Endothelial cell of umbilical vein (primary cell): Measurements from ENCODE around the gene DXO. TPM values are rescaled to one million over a fixed set of nuclear protein-coding genes. Genes with fewer than 3 reads are reported as not detected.
"Not testable (repeated sequence)": the region's sequence is repeated elsewhere in the genome, so short reads cannot be mapped to it uniquely, and the experiment has no call there.

Source experiments
- BruUV-seq: library from RNA; stranded (reverse); fragments of 400-500 nt; replicated peaks from 2 replicates; lab custom pipeline; 2021; lab: Mats Ljungman, UMichigan
- CTCF ChIA-PET: fragments of 300-600, 350-600 bp; sonication (Branson Sonifier 250); formaldehyde crosslinking; loops from one replicate; lab custom pipeline; 2021; ENCODE audit warnings: antibody characterized with exemption, inconsistent platforms; lab: Charles Lee
- POLR2A ChIA-PET: fragments of 300-600, 350-600 bp; sonication (Branson Sonifier 250); formaldehyde crosslinking; loops from one replicate; lab custom pipeline; 2021; ENCODE audit warnings: antibody characterized with exemption, inconsistent platforms; lab: Charles Lee
- DNase-seq: peaks from one replicate; pipeline ENCODE4 v3.0.0-alpha.2; 2011; ENCODE audit warnings: low read depth, low spot score
- FAIRE-seq: peaks from 2 replicates; lab custom pipeline; 2011; peaks lifted over from hg19 to GRCh38; lab: Jason Lieb, UNC
- H2AFZ ChIP-seq: 2 replicates; pipeline ENCODE4 v1.6.0; 2012; ENCODE audit warnings: low read depth, low read length, control low read depth, inconsistent platforms
- H3K27ac ChIP-seq: 2 replicates; pipeline ENCODE4 v1.5.1; 2011; ENCODE audit warnings: low read depth, mild to moderate bottlenecking, control low read depth, low read length, moderate library complexity; ENCODE audit not compliant: insufficient read depth
- H3K27me3 ChIP-seq, 2 experiments: 2 replicates each; pipeline versions ENCODE4 v1.6.0 to v1.6.1; 2011; ENCODE audit warnings: low read length in 2 of 2, mixed read lengths in 1 of 2; ENCODE audit not compliant: control insufficient read depth in 2 of 2, insufficient read depth in 2 of 2
- H3K36me3 ChIP-seq, 2 experiments: 2 replicates in 1 of 2; 3 replicates in 1 of 2; pipeline ENCODE4 v1.5.1; 2011; ENCODE audit warnings: low read length in 2 of 2, mild to moderate bottlenecking in 1 of 2, moderate library complexity in 1 of 2; ENCODE audit not compliant: control insufficient read depth in 2 of 2, insufficient read depth in 2 of 2; ENCODE audit errors: extremely low read depth in 1 of 2
- H3K4me1 ChIP-seq: 3 replicates; pipeline ENCODE4 v1.5.1; 2011; ENCODE audit warnings: mild to moderate bottlenecking, low read length; ENCODE audit not compliant: control insufficient read depth, insufficient read depth; ENCODE audit errors: extremely low read depth
- H3K4me2 ChIP-seq: 2 replicates; pipeline ENCODE4 v1.6.1; 2011; ENCODE audit warnings: low read length, control low read depth, mixed read lengths; ENCODE audit not compliant: insufficient read depth
- H3K4me3 ChIP-seq, 3 experiments: fragments of 200-600 bp in 1 of 3; sonication (generic), shearing (Covaris generic) in 1 of 3; replicated peaks in 1 of 3; 2 replicates each; pipeline ENCODE4 v1.5.1; 2011 to 2016; ENCODE audit warnings: control low read depth in 3 of 3, low read length in 3 of 3, mild to moderate bottlenecking in 2 of 3, inconsistent platforms in 1 of 3, low read depth in 1 of 3, moderate library complexity in 1 of 3; ENCODE audit not compliant: insufficient read depth in 1 of 3
- H3K79me2 ChIP-seq: 2 replicates; pipeline ENCODE4 v1.6.0; 2012; ENCODE audit warnings: low read length, inconsistent platforms; ENCODE audit not compliant: control insufficient read depth, insufficient read depth
- H3K9ac ChIP-seq: replicated peaks from 2 replicates; pipeline ENCODE3; 2011; ENCODE audit warnings: low read length, control low read depth; ENCODE audit not compliant: insufficient read depth; ENCODE audit errors: extremely low read depth
- H3K9me1 ChIP-seq: replicated peaks from 3 replicates; pipeline ENCODE4 v1.6.0; 2011; ENCODE audit warnings: mild to moderate bottlenecking, low read length; ENCODE audit not compliant: control insufficient read depth, insufficient read depth; ENCODE audit errors: extremely low read depth
- H3K9me3 ChIP-seq: replicated peaks from 2 replicates; pipeline ENCODE4 v1.5.1; 2012; ENCODE audit warnings: low read length, inconsistent platforms; ENCODE audit not compliant: control insufficient read depth, insufficient read depth
- H4K20me1 ChIP-seq: replicated peaks from 2 replicates; pipeline ENCODE3; 2011; ENCODE audit warnings: mild to moderate bottlenecking, low read length; ENCODE audit not compliant: control insufficient read depth, insufficient read depth; ENCODE audit errors: extremely low read depth
- dilution Hi-C: fragments of 300-500 bp; cut with MboI; formaldehyde crosslinking; loops from one replicate; pipeline ENCODE4 v1.15.0; 2019; ENCODE audit warnings: low sequenced_read_pairs; ENCODE audit not compliant: extremely low pct_ligation_motif_present
- intact Hi-C: fragments of 100-400 bp; cut with micrococcal nuclease; formaldehyde crosslinking; loops from one replicate; pipeline ENCODE4 v1.10.0; 2022
- polyA plus RNA-seq, 4 experiments: library from polyadenylated mRNA; depleted of rRNA in 3 of 4; stranded (reverse) in 3 of 4; unstranded in 1 of 4; fragments of >200 nt; gene quantifications; 2 replicates each; pipeline versions ENCODE4 v1.2.1 to v1.2.3, GENCODE V29; 2011 to 2012; ENCODE audit warnings: missing spikeins in 1 of 4
- total RNA-seq: library from RNA; stranded (reverse); gene quantifications from 2 replicates; pipeline ENCODE4 v1.2.3, GENCODE V29; 2021

DXO gene
- total and polyA plus RNA-seq, 2 donors (not counting 3 experiments of a cell fraction or from before 2014, with no cell fraction given): 20.7 to 34.9 TPM

- H3K27me3 ChIP-seq, intact Hi-C loops, CTCF ChIA-PET, FAIRE-seq, POLR2A ChIA-PET, H3K9me1 ChIP-seq, BruUV-seq, H3K9me3 ChIP-seq, H3K36me3 ChIP-seq, H3K27ac ChIP-seq, H3K4me1 ChIP-seq, dilution Hi-C loops, DNase-seq, H4K20me1 ChIP-seq, H3K9ac ChIP-seq, H3K4me2 ChIP-seq, H3K79me2 ChIP-seq, H3K4me3 ChIP-seq, H2AFZ ChIP-seq: not testable (repeated sequence)
These were observed 36.7 kb upstream of the DXO start for GRCh38 chr6:32008616-32009015.

DNA sequence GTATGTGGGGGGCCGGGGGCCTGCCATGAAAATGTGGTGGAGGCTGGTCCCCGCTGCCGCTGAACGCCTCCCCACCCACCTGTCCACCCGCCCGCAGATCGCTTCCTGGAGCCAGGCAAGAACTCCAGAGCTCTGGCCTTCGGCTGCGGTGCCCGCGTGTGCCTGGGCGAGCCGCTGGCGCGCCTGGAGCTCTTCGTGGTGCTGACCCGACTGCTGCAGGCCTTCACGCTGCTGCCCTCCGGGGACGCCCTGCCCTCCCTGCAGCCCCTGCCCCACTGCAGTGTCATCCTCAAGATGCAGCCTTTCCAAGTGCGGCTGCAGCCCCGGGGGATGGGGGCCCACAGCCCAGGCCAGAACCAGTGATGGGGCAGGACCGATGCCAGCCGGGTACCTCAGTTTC, 36.1 kb upstream of the DXO start:
- CTCF ChIA-PET, DNase-seq, intact Hi-C loops, H3K4me3 ChIP-seq, FAIRE-seq, H3K9me1 ChIP-seq, H4K20me1 ChIP-seq, H3K9me3 ChIP-seq, H3K4me2 ChIP-seq, POLR2A ChIA-PET, dilution Hi-C loops, H3K36me3 ChIP-seq, H3K27ac ChIP-seq, H3K9ac ChIP-seq, H3K4me1 ChIP-seq, H3K79me2 ChIP-seq, BruUV-seq, H3K27me3 ChIP-seq, H2AFZ ChIP-seq: not testable (repeated sequence)

GRCh38 chr6:32007086-32007485, 35.1 kb upstream of the DXO start:
- H3K36me3 ChIP-seq, H4K20me1 ChIP-seq, BruUV-seq, intact Hi-C loops, H3K9me1 ChIP-seq, H3K27ac ChIP-seq, H3K79me2 ChIP-seq, H3K27me3 ChIP-seq, H3K4me1 ChIP-seq, H3K9me3 ChIP-seq, DNase-seq, POLR2A ChIA-PET, H3K4me3 ChIP-seq, FAIRE-seq, H3K4me2 ChIP-seq, H3K9ac ChIP-seq, dilution Hi-C loops, CTCF ChIA-PET, H2AFZ ChIP-seq: not testable (repeated sequence)

DNA sequence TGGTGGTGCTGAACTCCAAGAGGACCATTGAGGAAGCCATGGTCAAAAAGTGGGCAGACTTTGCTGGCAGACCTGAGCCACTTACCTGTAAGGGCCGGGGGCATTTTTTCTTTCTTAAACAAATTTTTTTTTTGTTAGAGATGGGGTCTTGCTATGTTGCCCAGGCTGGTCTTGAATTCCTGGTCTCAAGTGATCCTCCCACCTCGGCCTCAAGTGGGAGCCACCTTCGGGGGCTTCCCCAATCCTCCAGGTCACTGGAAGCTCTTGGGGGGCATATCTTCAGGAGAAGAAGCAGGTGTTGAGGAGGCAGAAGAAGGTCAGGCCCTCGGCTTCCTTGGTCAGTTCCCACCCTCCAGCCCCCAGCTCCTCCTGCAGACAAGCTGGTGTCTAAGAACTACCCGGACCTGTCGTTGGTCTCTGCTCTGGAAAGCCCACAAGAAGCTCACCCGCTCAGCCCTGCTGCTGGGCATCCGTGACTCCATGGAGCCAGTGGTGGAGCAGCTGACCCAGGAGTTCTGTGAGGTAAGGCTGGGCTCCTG, 34.1 kb upstream of the DXO start:
- CTCF ChIA-PET, dilution Hi-C loops, BruUV-seq: not testable (repeated sequence)

More for the DNA sequence above, 34.1 kb upstream of the DXO start:
- H3K9ac ChIP-seq, DNase-seq, H3K27ac ChIP-seq, POLR2A ChIA-PET, H3K4me3 ChIP-seq, H4K20me1 ChIP-seq, H3K9me1 ChIP-seq, H3K4me2 ChIP-seq, FAIRE-seq, H2AFZ ChIP-seq, H3K4me1 ChIP-seq, H3K27me3 ChIP-seq, H3K9me3 ChIP-seq, H3K79me2 ChIP-seq, intact Hi-C loops, H3K36me3 ChIP-seq: not testable (repeated sequence)
